Measurements from ENCODE around the gene ASAP2.

ASAP2 gene

DNA sequence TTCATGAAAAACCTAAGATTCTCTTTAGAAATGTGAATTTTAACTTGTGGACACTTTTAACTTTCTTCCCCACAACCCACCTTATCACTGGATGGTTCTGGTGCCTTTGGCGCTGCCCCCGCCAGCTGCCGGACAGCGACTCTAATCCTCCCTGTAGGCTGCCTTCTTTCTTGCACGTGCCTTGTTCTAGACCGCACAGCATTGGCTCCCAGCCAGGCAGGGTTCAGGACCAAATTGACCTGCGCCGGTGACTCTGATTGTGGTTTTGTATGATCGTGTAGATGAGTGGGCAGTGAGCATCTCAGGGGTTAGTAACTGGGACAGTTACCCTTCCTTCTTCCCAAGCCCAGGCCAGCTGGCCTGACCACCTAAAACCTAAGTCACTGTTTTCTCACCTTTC lies 106.8 kb downstream of the ASAP2 start:
- no peaks in the 10 kb centered on the region for H3K36me3 Mint-ChIP-seq
- no peak overlapping the region for H3K4me3 Mint-ChIP-seq
- CTCF ChIA-PET = no interaction called here
- peaks cover 3% of the 10 kb centered on the region for H3K27me3 Mint-ChIP-seq
- H3K4me1 Mint-ChIP-seq = peaks cover 2% of the 10 kb centered on the region
- DNase-seq = no peak
- no peak overlapping the region for H3K27ac Mint-ChIP-seq
- no peaks in the 10 kb centered on the region for H3K9me3 Mint-ChIP-seq

- DNase-seq = no peak
- Mint-ChIP-seq H3K4me1 (peaks cover 2% of the 10 kb centered on the region), H3K27me3 (peaks cover 3% of the 10 kb centered on the region), H3K9me3 (no peaks in the 10 kb centered on the region), H3K36me3 (no peaks in the 10 kb centered on the region), H3K4me3 (no peak overlapping the region), H3K27ac (no peak overlapping the region)
- CTCF ChIA-PET = no interaction called here
Measured at GRCh38 chr2:9315280-9315847, 108.8 kb downstream of the ASAP2 start.

DNA sequence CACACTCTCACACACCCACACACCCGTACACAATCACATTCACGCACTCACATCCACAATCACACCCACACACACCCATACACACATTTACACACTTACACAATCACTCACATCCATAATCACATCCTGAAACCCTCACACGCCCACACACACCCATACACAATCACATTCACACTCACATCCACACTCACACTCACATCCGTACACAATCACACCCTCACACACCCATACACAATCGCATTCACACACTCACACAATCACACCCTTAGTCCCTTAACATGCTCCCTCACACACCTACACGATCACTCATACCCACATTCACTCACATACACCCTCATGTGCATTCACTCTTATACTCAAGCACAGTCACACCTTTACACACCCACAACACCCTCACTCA lies 110.9 kb downstream of the ASAP2 start:
- CTCF ChIA-PET = no interaction called here
- Mint-ChIP-seq H3K36me3 (no peaks in the 10 kb centered on the region), H3K4me3 (no peak overlapping the region), H3K27me3 (peaks cover 10% of the 10 kb centered on the region), H3K4me1 (no peaks in the 10 kb centered on the region), H3K27ac (no peak overlapping the region), H3K9me3 (no peaks in the 10 kb centered on the region)
- no peak for DNase-seq

DNA sequence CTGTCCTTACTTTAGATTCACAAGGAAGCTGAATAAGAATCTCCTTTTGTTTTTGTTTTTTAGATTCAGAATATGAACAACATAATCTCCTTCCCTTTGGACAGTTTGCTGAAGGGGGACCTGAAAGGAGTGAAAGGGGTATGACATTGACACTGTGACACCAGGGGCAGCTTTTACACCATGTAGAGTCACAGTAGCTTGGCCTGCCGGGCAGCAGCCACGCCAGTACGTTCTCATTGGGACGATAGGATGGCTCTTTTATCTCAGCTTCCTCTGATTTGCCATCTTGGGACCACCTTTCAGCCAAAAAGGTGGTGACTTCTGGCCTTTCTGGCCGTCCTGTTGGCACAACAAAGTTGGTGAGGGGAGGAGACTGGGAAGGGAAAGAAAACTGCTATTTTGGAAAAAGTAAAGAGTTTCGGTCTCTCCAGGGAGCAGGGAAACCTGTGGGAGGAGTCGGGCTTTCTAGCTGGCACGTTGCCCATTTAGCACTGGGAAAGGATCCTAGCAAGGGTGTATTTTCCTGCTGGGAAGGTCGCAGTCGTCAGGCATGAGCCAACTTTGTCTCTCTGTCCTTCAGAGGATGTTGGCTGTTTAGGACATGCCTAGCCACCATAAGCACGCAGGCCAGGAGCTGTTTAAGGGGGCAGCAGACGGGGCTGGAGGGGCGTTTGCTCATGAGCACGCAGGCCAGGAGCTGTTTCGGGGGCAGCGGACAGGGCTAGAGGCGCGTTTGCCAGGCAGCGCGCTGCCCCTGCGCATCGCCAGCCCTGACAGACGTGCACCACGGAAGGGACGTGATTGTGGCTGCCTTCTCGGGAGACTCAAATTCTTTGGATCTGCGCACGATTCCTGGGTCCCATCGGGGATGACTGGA lies 112.1 kb downstream of the ASAP2 start:
- Mint-ChIP-seq H3K36me3 (no peaks in the 10 kb centered on the region), H3K9me3 (no peaks in the 10 kb centered on the region), H3K4me1 (no peaks in the 10 kb centered on the region), H3K4me3 (no peak overlapping the region), H3K27me3 (peaks cover 17% of the 10 kb centered on the region), H3K27ac (no peak overlapping the region)
- no peak for DNase-seq
- CTCF ChIA-PET = no interaction called here

GRCh38 chr2:9319338-9319715 lies 112.7 kb downstream of the ASAP2 start:
- no peaks in the 10 kb centered on the region for H3K9me3 Mint-ChIP-seq
- H3K27me3 Mint-ChIP-seq = peaks cover 17% of the 10 kb centered on the region
- no peaks in the 10 kb centered on the region for H3K4me1 Mint-ChIP-seq
- no peak overlapping the region for H3K27ac Mint-ChIP-seq
- CTCF ChIA-PET = no interaction called here
- no peak for DNase-seq
- H3K36me3 Mint-ChIP-seq = no peaks in the 10 kb centered on the region
- H3K4me3 Mint-ChIP-seq = no peak overlapping the region

- no peaks in the 10 kb centered on the region for H3K4me1 Mint-ChIP-seq
- CTCF ChIA-PET = no interaction called here
- H3K27me3 Mint-ChIP-seq = peaks cover 17% of the 10 kb centered on the region
- DNase-seq = no peak
- no peaks in the 10 kb centered on the region for H3K36me3 Mint-ChIP-seq
- no peak overlapping the region for H3K4me3 Mint-ChIP-seq
- no peak overlapping the region for H3K27ac Mint-ChIP-seq
- H3K9me3 Mint-ChIP-seq = no peaks in the 10 kb centered on the region
Measured at GRCh38 chr2:9322576-9322975, 116.0 kb downstream of the ASAP2 start.

GRCh38 chr2:9325428-9325827 lies 118.8 kb downstream of the ASAP2 start:
- H3K4me1 Mint-ChIP-seq = no peaks in the 10 kb centered on the region
- no peaks in the 10 kb centered on the region for H3K9me3 Mint-ChIP-seq
- peaks cover 29% of the 10 kb centered on the region for H3K27me3 Mint-ChIP-seq
- no peak for DNase-seq
- CTCF ChIA-PET = no interaction called here
- H3K27ac Mint-ChIP-seq = no peak overlapping the region
- H3K4me3 Mint-ChIP-seq = no peak overlapping the region
- H3K36me3 Mint-ChIP-seq = no peaks in the 10 kb centered on the region

DNA sequence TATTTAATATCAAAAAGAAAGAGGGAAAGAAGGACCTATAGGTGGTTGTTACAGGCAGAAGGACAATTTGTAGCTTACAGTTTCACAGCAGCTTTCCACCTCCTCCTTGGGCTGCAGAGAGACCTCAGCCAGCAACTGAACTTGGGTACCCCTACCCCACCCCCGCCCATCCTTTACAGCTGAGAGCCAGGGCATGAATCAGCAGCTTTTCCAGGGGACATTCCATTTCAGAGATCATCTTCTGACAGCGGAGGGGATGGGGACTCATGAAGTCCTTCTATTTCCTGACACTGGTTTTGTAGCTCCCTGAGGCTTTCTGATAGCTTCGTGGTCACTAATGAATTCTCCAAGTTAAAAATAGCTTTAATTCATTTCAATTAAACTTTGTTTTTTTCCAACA lies 120.4 kb downstream of the ASAP2 start:
- Mint-ChIP-seq H3K27ac (no peak overlapping the region), H3K36me3 (no peaks in the 10 kb centered on the region), H3K4me1 (no peaks in the 10 kb centered on the region), H3K4me3 (no peak overlapping the region), H3K9me3 (no peaks in the 10 kb centered on the region), H3K27me3 (peaks cover 27% of the 10 kb centered on the region)
- CTCF ChIA-PET = no interaction called here
- no peak for DNase-seq

DNA sequence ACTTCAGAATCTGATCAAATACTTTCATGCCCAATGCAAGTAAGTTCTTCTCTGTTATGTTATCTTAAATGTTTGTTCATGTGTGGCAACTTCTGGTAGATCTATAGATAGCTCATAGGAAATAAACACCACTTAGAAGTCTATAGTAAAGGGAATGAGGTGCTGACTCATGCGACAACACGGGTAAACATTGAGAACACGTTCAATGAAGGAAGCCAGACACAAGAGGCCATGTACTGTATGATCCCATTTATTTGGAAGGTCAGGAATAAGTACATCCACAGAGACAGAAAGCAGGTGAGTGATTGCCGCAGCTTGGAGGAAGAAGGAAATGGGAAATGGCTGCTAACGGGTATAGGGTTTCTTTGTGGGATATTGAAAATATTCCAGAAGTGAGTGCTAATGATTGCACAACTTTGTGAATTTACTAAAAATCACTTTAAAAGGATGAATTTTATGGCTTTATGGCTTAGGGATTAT lies 121.3 kb downstream of the ASAP2 start:
- Mint-ChIP-seq H3K4me3 (no peak overlapping the region), H3K36me3 (no peaks in the 10 kb centered on the region), H3K27me3 (peaks cover 23% of the 10 kb centered on the region), H3K27ac (no peak overlapping the region), H3K9me3 (no peaks in the 10 kb centered on the region), H3K4me1 (no peaks in the 10 kb centered on the region)
- CTCF ChIA-PET = interaction anchor here (0.9 kb wide), 1 partner anchor 187 kb away, joined by 4 read pairs; no protein-coding TSS in a partner anchor
- DNase-seq = no peak

DNA sequence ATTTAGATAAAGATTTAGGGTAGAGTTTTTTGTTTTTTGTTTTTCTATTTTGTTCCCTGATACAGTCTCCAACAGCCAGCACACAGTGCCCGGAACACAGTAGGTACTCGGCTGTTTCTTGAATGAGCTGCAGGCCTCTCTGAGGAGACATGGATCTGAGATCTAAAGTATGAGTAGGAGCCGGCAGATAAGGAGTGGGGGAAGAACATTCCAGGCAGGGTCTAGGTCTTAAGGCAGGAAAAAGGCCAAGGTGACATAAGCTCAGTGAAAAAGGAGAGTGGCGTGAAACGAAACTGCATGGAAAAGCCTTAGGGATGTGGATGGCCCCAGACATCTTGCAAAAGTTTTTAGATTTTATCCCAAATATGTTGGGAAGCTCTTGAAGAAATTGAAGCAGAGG lies 122.3 kb downstream of the ASAP2 start:
- Mint-ChIP-seq H3K36me3 (no peaks in the 10 kb centered on the region), H3K27ac (no peak overlapping the region), H3K9me3 (no peaks in the 10 kb centered on the region), H3K4me3 (no peak overlapping the region), H3K4me1 (no peaks in the 10 kb centered on the region), H3K27me3 (peaks cover 23% of the 10 kb centered on the region)
- CTCF ChIA-PET = no interaction called here
- no peak for DNase-seq

DNA sequence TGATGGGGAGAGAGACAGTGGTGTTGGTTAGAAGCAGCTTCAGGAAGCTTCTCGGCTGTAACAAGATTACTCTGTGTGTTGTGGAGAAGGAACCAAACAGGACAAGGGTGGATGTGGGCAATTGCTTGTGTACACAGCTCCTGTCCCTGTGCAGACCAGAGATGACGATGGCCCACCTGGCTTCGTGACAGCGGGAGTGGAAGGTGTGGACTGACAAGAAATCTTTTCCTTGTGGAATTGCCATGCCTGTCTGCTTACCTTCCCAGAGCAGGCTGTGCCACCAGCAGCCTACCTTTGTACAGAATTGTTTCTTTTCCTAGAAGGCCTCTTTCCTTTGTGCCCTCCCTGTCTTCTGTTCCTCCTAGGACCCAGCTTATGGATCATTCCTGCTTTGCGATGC lies 122.9 kb downstream of the ASAP2 start:
- H3K4me3 Mint-ChIP-seq = no peak overlapping the region
- CTCF ChIA-PET = interaction anchor here (0.7 kb wide), 1 partner anchor 136 kb away, joined by 3 read pairs; no protein-coding TSS in a partner anchor

DNA sequence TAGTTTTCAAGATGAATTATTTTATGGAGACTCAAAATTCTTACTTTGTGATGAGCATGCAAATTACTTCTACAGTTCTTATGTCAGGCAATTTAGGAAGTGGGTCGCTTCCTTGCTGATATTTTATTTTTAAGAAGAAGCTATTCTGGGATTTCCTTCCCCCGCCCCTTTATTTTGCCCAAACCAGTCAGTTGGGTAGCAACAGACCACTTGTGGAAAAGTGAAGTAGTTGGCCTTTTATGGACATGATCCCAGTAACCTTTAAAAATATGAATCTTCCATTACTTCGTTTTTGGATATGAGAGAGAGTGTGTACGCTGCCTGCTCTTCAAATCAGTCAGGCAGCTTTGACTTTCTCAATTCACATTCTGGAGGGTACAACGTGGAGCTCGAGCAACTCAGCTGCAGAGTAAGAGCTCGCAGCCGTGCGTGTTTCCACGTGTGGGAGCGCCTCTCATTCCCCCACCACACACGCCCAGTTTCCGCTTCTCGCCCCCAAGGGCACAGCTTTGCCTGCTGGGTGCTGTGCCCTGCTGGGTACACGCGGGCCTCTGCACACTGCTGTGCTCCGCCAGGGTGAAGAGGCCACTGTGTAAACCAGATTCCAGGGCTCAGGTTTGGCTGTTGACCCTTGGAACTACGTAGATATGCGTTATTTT lies 124.1 kb downstream of the ASAP2 start:
- H3K27me3 Mint-ChIP-seq = peaks cover 35% of the 10 kb centered on the region
- DNase-seq = no peak
- H3K4me1 Mint-ChIP-seq = no peaks in the 10 kb centered on the region
- no peak overlapping the region for H3K27ac Mint-ChIP-seq
- CTCF ChIA-PET = interaction anchor here (0.7 kb wide), 1 partner anchor 75 kb away, joined by 3 read pairs; no protein-coding TSS in a partner anchor
- no peaks in the 10 kb centered on the region for H3K9me3 Mint-ChIP-seq
- no peak overlapping the region for H3K4me3 Mint-ChIP-seq
- no peaks in the 10 kb centered on the region for H3K36me3 Mint-ChIP-seq

More for the DNA sequence above, 122.9 kb downstream of the ASAP2 start:
- Mint-ChIP-seq H3K9me3 (no peaks in the 10 kb centered on the region), H3K27ac (no peak overlapping the region), H3K4me1 (no peaks in the 10 kb centered on the region), H3K36me3 (no peaks in the 10 kb centered on the region), H3K27me3 (peaks cover 28% of the 10 kb centered on the region)
- DNase-seq = no peak

DNA sequence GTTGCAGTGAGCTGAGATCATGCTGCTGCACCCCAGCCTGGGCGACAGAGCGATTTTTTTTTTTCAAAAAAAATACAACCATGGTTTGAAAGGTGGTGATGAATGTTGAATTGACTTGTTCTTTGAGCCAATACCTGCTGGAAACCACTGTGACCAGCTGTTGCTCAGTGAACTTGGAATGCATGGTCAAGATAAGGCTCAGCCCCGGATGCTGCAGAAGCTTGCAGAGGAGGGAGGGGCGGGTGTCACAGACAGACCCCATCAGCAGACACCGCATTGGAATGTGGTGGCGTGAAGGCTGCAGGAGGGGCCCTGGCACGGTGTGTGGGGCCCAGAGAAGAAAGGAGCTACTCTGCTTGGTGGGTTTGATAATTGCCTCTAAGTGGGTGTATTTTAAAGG lies 125.1 kb downstream of the ASAP2 start:
- no peak for DNase-seq
- Mint-ChIP-seq H3K27ac (no peak overlapping the region), H3K9me3 (no peaks in the 10 kb centered on the region), H3K4me3 (no peak overlapping the region), H3K36me3 (no peaks in the 10 kb centered on the region), H3K4me1 (peaks cover 3% of the 10 kb centered on the region), H3K27me3 (peaks cover 41% of the 10 kb centered on the region)
- CTCF ChIA-PET = interaction anchor here (0.7 kb wide), 1 partner anchor 76 kb away, joined by 3 read pairs; no protein-coding TSS in a partner anchor

GRCh38 chr2:9332136-9332852 lies 125.7 kb downstream of the ASAP2 start:
- CTCF ChIA-PET = no interaction called here
- DNase-seq = no peak
- Mint-ChIP-seq H3K9me3 (no peaks in the 10 kb centered on the region), H3K4me3 (no peak overlapping the region), H3K27ac (no peak overlapping the region), H3K4me1 (peaks cover 3% of the 10 kb centered on the region), H3K27me3 (peaks cover 42% of the 10 kb centered on the region), H3K36me3 (no peaks in the 10 kb centered on the region)

All from activated naive CD4-positive, alpha-beta T cell treated with anti-CD3 and anti-CD28 coated beads, Interleukin-2, amount 10 ng/mL, durations not matched to agents 7 days and 5 days (primary cell).